A549 (cell line): ENCODE data around the gene PPP1R1B. TPM values are rescaled to one million over a fixed set of nuclear protein-coding genes. Genes with fewer than 3 reads are reported as not detected.

Experiments used
- ATAC-seq, 2 experiments: fragments of 200-7000 bp in 1 of 2; fragments of >200 bp in 1 of 2; cut with Nextera tagmentation in 1 of 2; cut with Tn5 transposase in 1 of 2; 3 replicates each; pipeline versions ENCODE4 v1.8.0 to v1.9.1; 2018 to 2020; ENCODE audit warnings: mild to moderate bottlenecking in 1 of 2, moderate library complexity in 1 of 2
- CTCF ChIA-PET: fragments of 300-600 bp; sonication (Branson Sonifier 250); formaldehyde crosslinking; extraction: SDS; loops from one replicate; lab custom pipeline; 2021; ENCODE audit warnings: antibody characterized with exemption, inconsistent platforms; lab: Yijun Ruan, JAX
- POLR2A ChIA-PET: fragments of 350-600 bp; formaldehyde crosslinking; extraction: SDS; loops from one replicate; lab custom pipeline; 2021; ENCODE audit warnings: antibody characterized with exemption, inconsistent platforms; lab: Yijun Ruan, JAX
- DNase-seq, 2 experiments: peaks; one replicate each; pipeline versions ENCODE4 v3.0.0 to v3.0.0-alpha.2; 2011 to 2016; ENCODE audit warnings: low read depth in 1 of 2, low spot score in 1 of 2
- FAIRE-seq: peaks from 2 replicates; lab custom pipeline; 2011; peaks lifted over from hg19 to GRCh38; lab: Jason Lieb, UNC
- H3K27ac ChIP-seq, 2 experiments: fragments of >200 bp; sonication (Bioruptor Twin); formaldehyde crosslinking; 3 replicates each; pipeline ENCODE4 v1.5.1; 2016 to 2017
- H3K4me1 ChIP-seq: fragments of >200 bp; sonication (Bioruptor Twin); formaldehyde crosslinking; 3 replicates; pipeline ENCODE4 v1.6.1; 2016
- H3K4me2 ChIP-seq: fragments of >200 bp; sonication (Bioruptor Twin); formaldehyde crosslinking; 3 replicates; pipeline ENCODE4 v1.6.1; 2016
- H3K4me3 ChIP-seq: fragments of >200 bp; sonication (Bioruptor Twin); formaldehyde crosslinking; 3 replicates; pipeline ENCODE4 v1.5.1; 2016
- H3K9me3 ChIP-seq: fragments of >200 bp; sonication (Bioruptor Twin); formaldehyde crosslinking; 3 replicates; pipeline ENCODE4 v1.6.1; 2016
- BCL3 ChIP-seq: fragments of >200 bp; sonication (Bioruptor Twin); formaldehyde crosslinking; IDR thresholded peaks from 3 replicates; pipeline ENCODE4 v1.6.1; 2016
- CBX2 ChIP-seq: fragments of 200-600 bp; sonication (generic); IDR thresholded peaks from 2 replicates; pipeline ENCODE4 v1.6.1; 2016; ENCODE audit warnings: low read depth, mild to moderate bottlenecking, borderline replicate concordance
- CHD2 ChIP-seq: fragments of 150-350 bp; IDR thresholded peaks from 2 replicates; pipeline ENCODE4 v1.6.1; 2014; ENCODE audit warnings: low read length; ENCODE audit not compliant: partially characterized antibody
- CHD4 ChIP-seq: fragments of 200-600 bp; sonication (generic); IDR thresholded peaks from 2 replicates; pipeline ENCODE4 v1.6.1; 2016; ENCODE audit warnings: antibody characterized with exemption, mild to moderate bottlenecking, borderline replicate concordance
- EHF ChIP-seq: fragments of 250-450 bp; sonication (Bioruptor Pico); IDR thresholded peaks from 2 replicates; pipeline ENCODE4 v1.5.0; 2020; ENCODE audit warnings: mild to moderate bottlenecking
- EP300 ChIP-seq, 2 experiments: fragments of >200 bp; sonication (Bioruptor Twin); formaldehyde crosslinking; IDR thresholded peaks; 2 replicates in 1 of 2; 3 replicates in 1 of 2; pipeline ENCODE4 v1.6.1; 2016 to 2017
- ESRRA ChIP-seq: fragments of 150-350 bp; IDR thresholded peaks from 2 replicates; pipeline ENCODE4 v1.6.1; 2014; ENCODE audit warnings: mild to moderate bottlenecking, low read length, borderline replicate concordance
- FOXS1 ChIP-seq: fragments of 250-450 bp; sonication (Bioruptor Pico); IDR thresholded peaks from 2 replicates; pipeline ENCODE4 v1.5.0; 2020; ENCODE audit warnings: mild to moderate bottlenecking, moderate library complexity
- HDAC2 ChIP-seq: fragments of 200-600 bp; sonication (generic); IDR thresholded peaks from 2 replicates; pipeline ENCODE4 v1.6.1; 2016
- HOXA7 ChIP-seq: fragments of 250-450 bp; sonication (Bioruptor Pico); IDR thresholded peaks from 2 replicates; pipeline ENCODE4 v1.5.0; 2020; ENCODE audit warnings: mild to moderate bottlenecking, moderate library complexity
- JUN ChIP-seq, 2 experiments: fragments of >200 bp; sonication (Bioruptor Twin); formaldehyde crosslinking; IDR thresholded peaks; 2 replicates in 1 of 2; 3 replicates in 1 of 2; pipeline ENCODE4 v1.6.1; 2016 to 2017
- JUNB ChIP-seq: fragments of >200 bp; sonication (Bioruptor Twin); formaldehyde crosslinking; IDR thresholded peaks from 2 replicates; pipeline ENCODE4 v1.6.1; 2016
- MAZ ChIP-seq: fragments of 150-350 bp; IDR thresholded peaks from 2 replicates; pipeline ENCODE4 v1.6.1; 2014; ENCODE audit warnings: antibody characterized with exemption, low read depth, low read length, borderline replicate concordance
- MYC ChIP-seq: IDR thresholded peaks from 2 replicates; pipeline ENCODE4 v1.6.1; 2012; ENCODE audit warnings: mild to moderate bottlenecking, inconsistent platforms, low read length, improper control_type of control experiment, borderline replicate concordance
- NPAS2 ChIP-seq: fragments of 250-450 bp; sonication (Bioruptor Pico); IDR thresholded peaks from 2 replicates; pipeline ENCODE4 v1.8.0; 2022; ENCODE audit warnings: mild to moderate bottlenecking, moderate library complexity, borderline replicate concordance
- RCOR1 ChIP-seq: fragments of 150-350 bp; IDR thresholded peaks from 2 replicates; pipeline ENCODE4 v1.6.1; 2014; ENCODE audit warnings: antibody characterized with exemption, low read length, low read depth
- RFX5 ChIP-seq: fragments of 450-650 bp; IDR thresholded peaks from 2 replicates; pipeline ENCODE4 v1.7.1; 2014; ENCODE audit warnings: antibody characterized with exemption, mild to moderate bottlenecking, moderate library complexity
- RNF2 ChIP-seq: fragments of 200-600 bp; sonication (generic); IDR thresholded peaks from 2 replicates; pipeline ENCODE4 v1.6.1; 2016; ENCODE audit warnings: low read depth, mild to moderate bottlenecking, antibody characterized with exemption, moderate library complexity, borderline replicate concordance
- TFCP2L1 ChIP-seq: fragments of 250-450 bp; sonication (Bioruptor Pico); IDR thresholded peaks from 2 replicates; pipeline ENCODE4 v1.5.0; 2021; ENCODE audit warnings: mild to moderate bottlenecking
- USF2 ChIP-seq: fragments of 450-650 bp; IDR thresholded peaks from 2 replicates; pipeline ENCODE4 v1.6.1; 2014; ENCODE audit warnings: antibody characterized with exemption
- ZFP36 ChIP-seq: fragments of 450-650 bp; IDR thresholded peaks from 2 replicates; pipeline ENCODE4 v1.6.1; 2014; ENCODE audit warnings: borderline replicate concordance; ENCODE audit not compliant: partially characterized antibody
- WGBS: methylation state at CpG from one replicate; pipeline ENCODE4 v1.1.6; 2017; ENCODE audit errors: missing lambda C conversion rate; 5-methylcytosine and 5-hydroxymethylcytosine counted together
- polyA plus RNA-seq, 4 experiments: library from polyadenylated mRNA; depleted of rRNA in 3 of 4; stranded (reverse); fragments of >200 nt; fragmentation: RNase III in 1 of 4; extraction: RNeasy Plus Mini Kit Qiagen cat#74134 plus additional on column Dnase treatment in 1 of 4; gene quantifications; 2 replicates in 3 of 4; 3 replicates in 1 of 4; pipeline ENCODE4 v1.2.3, GENCODE V29; 2011 to 2017
- TF ChIP-seq, protein P1 (sequence below): fragments of 200-600 bp; sonication (generic); IDR thresholded peaks from 2 replicates; pipeline ENCODE4 v1.6.1; 2016; ENCODE audit warnings: antibody characterized with exemption, mild to moderate bottlenecking, moderate library complexity

The PPP1R1B gene
- polyA plus RNA-seq, 2 of the 4 experiments (the other 2 are of a cell fraction), result 0.10 TPM; not detected in 1

DNA sequence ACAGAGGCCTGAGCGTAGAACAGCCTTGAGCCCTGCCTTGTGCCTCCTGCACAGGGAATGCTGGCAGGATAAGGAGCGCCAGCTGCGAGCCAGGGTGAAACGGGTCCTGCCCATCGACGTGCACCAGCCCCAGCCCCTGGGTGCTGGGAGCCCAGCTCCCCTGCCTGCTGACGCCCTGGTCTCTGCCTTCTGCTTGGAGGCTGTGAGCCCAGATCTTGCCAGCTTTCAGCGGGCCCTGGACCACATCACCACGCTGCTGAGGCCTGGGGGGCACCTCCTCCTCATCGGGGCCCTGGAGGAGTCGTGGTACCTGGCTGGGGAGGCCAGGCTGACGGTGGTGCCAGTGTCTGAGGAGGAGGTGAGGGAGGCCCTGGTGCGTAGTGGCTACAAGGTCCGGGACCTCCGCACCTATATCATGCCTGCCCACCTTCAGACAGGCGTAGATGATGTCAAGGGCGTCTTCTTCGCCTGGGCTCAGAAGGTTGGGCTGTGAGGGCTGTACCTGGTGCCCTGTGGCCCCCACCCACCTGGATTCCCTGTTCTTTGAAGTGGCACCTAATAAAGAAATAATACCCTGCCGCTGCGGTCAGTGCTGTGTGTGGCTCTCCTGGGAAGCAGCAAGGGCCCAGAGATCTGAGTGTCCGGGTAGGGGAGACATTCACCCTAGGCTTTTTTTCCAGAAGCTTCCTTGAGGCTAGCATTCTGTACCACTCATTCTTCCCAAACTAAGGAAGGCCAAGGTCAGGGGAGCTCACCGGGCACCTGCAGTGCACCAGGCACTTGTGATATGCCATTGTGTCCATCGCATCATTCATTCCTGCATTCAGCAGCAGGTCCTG is 43.4 kb downstream of the PPP1R1B start:
- Histone ChIP-seq H3K4me2 (no peak overlapping the region), H3K9me3 (no peaks in the 10 kb centered on the region), H3K27ac (no peak overlapping the region), H3K4me1 (peaks cover 40% of the 10 kb centered on the region), H3K4me3 (no peak overlapping the region)
- ATAC-seq (no peak), FAIRE-seq (no peak), DNase-seq (no peak)
- CTCF ChIA-PET, result interaction anchor here (1.0 to 50.7 kb wide), 11 partner anchors 8 to 123 kb away, joined by 3 to 1391 read pairs (median 7); partner anchors contain the start of genes ERBB2, MIEN1, PGAP3 and PPP1R1B
- POLR2A ChIA-PET, result interaction anchor here (1.3 kb wide), 1 partner anchor 18 kb away, joined by 4 read pairs; the partner anchor contains the start of gene PGAP3
- 93% methylated on average over 23 of the region's 23 CpGs for WGBS
- TF ChIP-seq ESRRA (no peak), HOXA7 (CRISPR knock-in tag) (no peak), BCL3 (no peak), FOXS1 (no peak), RCOR1 (no peak), JUN (IDR thresholded peaks at IDR 0.05) (no peak), USF2 (no peak), MAZ (no peak), RNF2 (no peak), CHD2 (no peak), TFCP2L1 (CRISPR knock-in tag) (no peak), CHD4 (no peak), EHF (CRISPR knock-in tag) (no peak), NPAS2 (CRISPR knock-in tag) (no peak)
- TF ChIP-seq, protein P1, sequence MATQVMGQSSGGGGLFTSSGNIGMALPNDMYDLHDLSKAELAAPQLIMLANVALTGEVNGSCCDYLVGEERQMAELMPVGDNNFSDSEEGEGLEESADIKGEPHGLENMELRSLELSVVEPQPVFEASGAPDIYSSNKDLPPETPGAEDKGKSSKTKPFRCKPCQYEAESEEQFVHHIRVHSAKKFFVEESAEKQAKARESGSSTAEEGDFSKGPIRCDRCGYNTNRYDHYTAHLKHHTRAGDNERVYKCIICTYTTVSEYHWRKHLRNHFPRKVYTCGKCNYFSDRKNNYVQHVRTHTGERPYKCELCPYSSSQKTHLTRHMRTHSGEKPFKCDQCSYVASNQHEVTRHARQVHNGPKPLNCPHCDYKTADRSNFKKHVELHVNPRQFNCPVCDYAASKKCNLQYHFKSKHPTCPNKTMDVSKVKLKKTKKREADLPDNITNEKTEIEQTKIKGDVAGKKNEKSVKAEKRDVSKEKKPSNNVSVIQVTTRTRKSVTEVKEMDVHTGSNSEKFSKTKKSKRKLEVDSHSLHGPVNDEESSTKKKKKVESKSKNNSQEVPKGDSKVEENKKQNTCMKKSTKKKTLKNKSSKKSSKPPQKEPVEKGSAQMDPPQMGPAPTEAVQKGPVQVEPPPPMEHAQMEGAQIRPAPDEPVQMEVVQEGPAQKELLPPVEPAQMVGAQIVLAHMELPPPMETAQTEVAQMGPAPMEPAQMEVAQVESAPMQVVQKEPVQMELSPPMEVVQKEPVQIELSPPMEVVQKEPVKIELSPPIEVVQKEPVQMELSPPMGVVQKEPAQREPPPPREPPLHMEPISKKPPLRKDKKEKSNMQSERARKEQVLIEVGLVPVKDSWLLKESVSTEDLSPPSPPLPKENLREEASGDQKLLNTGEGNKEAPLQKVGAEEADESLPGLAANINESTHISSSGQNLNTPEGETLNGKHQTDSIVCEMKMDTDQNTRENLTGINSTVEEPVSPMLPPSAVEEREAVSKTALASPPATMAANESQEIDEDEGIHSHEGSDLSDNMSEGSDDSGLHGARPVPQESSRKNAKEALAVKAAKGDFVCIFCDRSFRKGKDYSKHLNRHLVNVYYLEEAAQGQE, result no peak
- TF ChIP-seq, all 56 proteins: peak for 0

DNA sequence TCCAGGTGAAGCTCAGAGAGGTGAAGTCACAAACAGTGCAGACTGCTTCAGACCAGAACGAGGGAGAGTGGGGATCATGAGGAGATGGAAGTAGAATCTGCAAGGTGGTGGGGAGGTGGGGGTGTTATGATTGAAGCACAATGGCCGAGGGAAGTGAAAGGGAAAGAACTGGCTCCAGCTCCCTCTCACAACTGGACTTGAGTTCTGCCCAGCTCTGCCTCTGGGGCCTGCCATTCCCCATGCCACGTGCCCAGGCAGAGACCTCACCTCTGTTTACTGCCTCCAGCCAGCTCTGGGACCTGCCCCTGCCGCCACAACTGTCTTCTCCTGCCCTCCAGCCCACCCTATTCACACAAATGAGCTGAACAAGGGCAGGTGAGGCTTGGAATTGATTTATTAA is 44.0 kb downstream of the PPP1R1B start:
- Histone ChIP-seq H3K4me1 (peaks cover 37% of the 10 kb centered on the region), H3K4me2 (no peak overlapping the region), H3K4me3 (no peak overlapping the region), H3K9me3 (no peaks in the 10 kb centered on the region), H3K27ac (no peak overlapping the region)
- ChIA-PET POLR2A (interaction anchor here (1.3 kb wide), 1 partner anchor 17 kb away, joined by 4 read pairs; the partner anchor contains the start of gene PGAP3), CTCF (interaction anchor here (1.0 to 50.7 kb wide), 12 partner anchors 9 to 123 kb away, joined by 3 to 1391 read pairs (median 6); partner anchors contain the start of genes ERBB2, MIEN1, PGAP3 and PPP1R1B)
- ATAC-seq, result no peak
- 46% methylated on average over 4 of the region's 4 CpGs for WGBS
- FAIRE-seq, result no peak
- no peak for DNase-seq
- TF ChIP-seq EP300 (IDR thresholded peaks at IDR 0.05), result no peak
- TF ChIP-seq JUNB, result no peak
- no peak for TF ChIP-seq RFX5
- no peak for TF ChIP-seq USF2
- no peak for TF ChIP-seq HDAC2
- no peak for TF ChIP-seq FOXS1
- TF ChIP-seq CBX2, result no peak
- no peak for TF ChIP-seq MYC
- TF ChIP-seq MAZ, result no peak
- TF ChIP-seq ZFP36, result no peak
- TF ChIP-seq NPAS2 (CRISPR knock-in tag), result no peak
